ENCODE data around the gene ZNF565. TPM values are rescaled to one million over a fixed set of nuclear protein-coding genes. Genes with fewer than 3 reads are reported as not detected.

ZNF565 gene
- total RNA-seq, 1 donor = 6.9 TPM

GRCh38 chr19:36254848-36255247 lies 40.4 kb upstream of the ZNF565 start:
- no peak for DNase-seq (ENCODE audit: insufficient read length, low spot score, missing footprints)
- no peaks in the 10 kb centered on the region for H3K9me3 ChIP-seq (ENCODE audit: low read depth, low read length)
- no peaks in the 10 kb centered on the region for H3K27me3 ChIP-seq (ENCODE audit: insufficient read depth, low read length)
- H3K4me1 ChIP-seq (ENCODE audit: insufficient read depth, low read length) = no peaks in the 10 kb centered on the region
- no peak overlapping the region for H3K4me2 ChIP-seq (ENCODE audit: insufficient read depth, low read length)
- H3K4me3 ChIP-seq (ENCODE audit: insufficient read depth, low read length) = no peak overlapping the region
- TF ChIP-seq CTCF (IDR thresholded peaks at IDR 0.05; ENCODE audit: extremely low read depth, low read depth, low read length) = no peak
- no peak overlapping the region for H3K27ac ChIP-seq (ENCODE audit: low read depth, low read length)
- no peaks in the 10 kb centered on the region for H3K36me3 ChIP-seq (ENCODE audit: insufficient read depth, low read length)
- no peaks in the 10 kb centered on the region for H4K20me1 ChIP-seq (ENCODE audit: insufficient read depth, low read length)
- no peak overlapping the region for H2AFZ ChIP-seq (ENCODE audit: low read length)
- no peaks in the 10 kb centered on the region for H3K79me2 ChIP-seq (ENCODE audit: insufficient read depth, low read length)

- H2AFZ ChIP-seq (ENCODE audit: low read length) = no peak overlapping the region
- no peaks in the 10 kb centered on the region for H4K20me1 ChIP-seq (ENCODE audit: insufficient read depth, low read length)
- no peak overlapping the region for H3K4me2 ChIP-seq (ENCODE audit: insufficient read depth, low read length)
- no peak overlapping the region for H3K4me3 ChIP-seq (ENCODE audit: insufficient read depth, low read length)
- no peaks in the 10 kb centered on the region for H3K27me3 ChIP-seq (ENCODE audit: insufficient read depth, low read length)
- TF ChIP-seq CTCF (IDR thresholded peaks at IDR 0.05; ENCODE audit: extremely low read depth, low read depth, low read length) = no peak
- no peaks in the 10 kb centered on the region for H3K36me3 ChIP-seq (ENCODE audit: insufficient read depth, low read length)
- H3K9me3 ChIP-seq (ENCODE audit: low read depth, low read length) = no peaks in the 10 kb centered on the region
- H3K79me2 ChIP-seq (ENCODE audit: insufficient read depth, low read length) = no peaks in the 10 kb centered on the region
- DNase-seq (ENCODE audit: insufficient read length, low spot score, missing footprints) = peak; percentile 66
- no peak overlapping the region for H3K27ac ChIP-seq (ENCODE audit: low read depth, low read length)
- no peaks in the 10 kb centered on the region for H3K4me1 ChIP-seq (ENCODE audit: insufficient read depth, low read length)
These were observed 37.6 kb upstream of the ZNF565 start for GRCh38 chr19:36252047-36252446.

GRCh38 chr19:36246006-36246481 lies 31.6 kb upstream of the ZNF565 start:
- H3K79me2 ChIP-seq (ENCODE audit: insufficient read depth, low read length) = no peaks in the 10 kb centered on the region
- no peak overlapping the region for H3K27ac ChIP-seq (ENCODE audit: low read depth, low read length)
- H2AFZ ChIP-seq (ENCODE audit: low read length) = no peak overlapping the region
- peak; percentile 39 for DNase-seq (ENCODE audit: insufficient read length, low spot score, missing footprints)
- H4K20me1 ChIP-seq (ENCODE audit: insufficient read depth, low read length) = no peaks in the 10 kb centered on the region
- H3K27me3 ChIP-seq (ENCODE audit: insufficient read depth, low read length) = peaks cover 17% of the 10 kb centered on the region
- no peak overlapping the region for H3K4me3 ChIP-seq (ENCODE audit: insufficient read depth, low read length)
- no peaks in the 10 kb centered on the region for H3K9me3 ChIP-seq (ENCODE audit: low read depth, low read length)
- no peaks in the 10 kb centered on the region for H3K36me3 ChIP-seq (ENCODE audit: insufficient read depth, low read length)
- TF ChIP-seq CTCF (IDR thresholded peaks at IDR 0.05; ENCODE audit: extremely low read depth, low read depth, low read length) = no peak
- H3K4me2 ChIP-seq (ENCODE audit: insufficient read depth, low read length) = no peak overlapping the region
- H3K4me1 ChIP-seq (ENCODE audit: insufficient read depth, low read length) = no peaks in the 10 kb centered on the region

GRCh38 chr19:36245210-36246005 lies 30.9 kb upstream of the ZNF565 start:
- Histone ChIP-seq H3K79me2 (ENCODE audit: insufficient read depth, low read length) (no peaks in the 10 kb centered on the region), H3K27me3 (ENCODE audit: insufficient read depth, low read length) (peaks cover 17% of the 10 kb centered on the region), H3K27ac (ENCODE audit: low read depth, low read length) (no peak overlapping the region), H3K4me3 (ENCODE audit: insufficient read depth, low read length) (peak overlapping the region; percentile 50), H3K36me3 (ENCODE audit: insufficient read depth, low read length) (no peaks in the 10 kb centered on the region), H3K4me2 (ENCODE audit: insufficient read depth, low read length) (peak overlapping the region; percentile 64), H4K20me1 (ENCODE audit: insufficient read depth, low read length) (no peaks in the 10 kb centered on the region), H3K9me3 (ENCODE audit: low read depth, low read length) (no peaks in the 10 kb centered on the region), H3K4me1 (ENCODE audit: insufficient read depth, low read length) (no peaks in the 10 kb centered on the region), H2AFZ (ENCODE audit: low read length) (no peak overlapping the region)
- no peak for TF ChIP-seq CTCF (IDR thresholded peaks at IDR 0.05; ENCODE audit: extremely low read depth, low read depth, low read length)
- peak; percentile 84 for DNase-seq (ENCODE audit: insufficient read length, low spot score, missing footprints)
